Fibroblast of mammary gland (primary cell): ENCODE measurements around the gene MCCD1.

Experiments
- DNase-seq: peaks from one replicate; pipeline ENCODE4 v3.0.0-alpha.2; 2010; ENCODE audit warnings: low read depth
- H3K4me3 ChIP-seq: 2 replicates; pipeline ENCODE4 v1.5.1; 2011; ENCODE audit warnings: low read depth, mild to moderate bottlenecking, low read length, moderate library complexity; ENCODE audit not compliant: control insufficient read depth
- CTCF ChIP-seq: conservative IDR thresholded peaks from 2 replicates; pipeline ENCODE4 v1.5.1; 2011; ENCODE audit warnings: low read depth, low read length, inconsistent platforms; ENCODE audit not compliant: control insufficient read depth, insufficient read depth

The MCCD1 gene

DNA sequence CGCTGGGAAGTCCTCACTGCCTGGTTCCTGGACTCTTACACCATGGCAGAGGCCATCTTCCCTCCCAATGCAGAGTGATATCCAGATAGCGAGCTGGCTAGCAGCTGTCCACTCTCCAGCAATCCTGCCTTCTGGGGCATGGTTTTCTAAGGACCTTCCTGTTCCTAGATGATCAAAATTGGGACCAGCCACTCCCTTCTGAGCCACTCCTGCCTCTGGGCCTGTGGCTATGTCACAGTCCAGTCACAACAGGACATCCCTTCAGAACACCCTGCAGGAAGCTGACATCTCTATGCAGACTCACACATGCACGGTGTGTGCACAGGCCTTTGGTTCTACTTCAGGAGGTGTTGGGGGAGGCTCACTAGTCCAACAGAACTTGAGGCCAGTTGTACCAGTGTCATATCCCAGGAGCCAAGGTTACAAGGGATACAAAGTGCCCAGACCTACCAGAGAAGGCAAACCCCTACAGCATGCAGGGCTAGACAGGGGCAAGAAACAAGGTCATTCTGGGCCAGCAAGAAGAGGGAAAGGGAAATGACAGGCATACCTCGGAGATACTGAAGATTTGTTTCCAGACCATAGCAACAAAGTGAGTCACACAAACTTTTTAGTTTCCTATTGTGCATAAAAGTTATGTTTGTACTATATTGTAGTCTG is 2.7 kb upstream of the MCCD1 start:
- H3K4me3 ChIP-seq: no peak overlapping the region
- no peak for DNase-seq

DNA sequence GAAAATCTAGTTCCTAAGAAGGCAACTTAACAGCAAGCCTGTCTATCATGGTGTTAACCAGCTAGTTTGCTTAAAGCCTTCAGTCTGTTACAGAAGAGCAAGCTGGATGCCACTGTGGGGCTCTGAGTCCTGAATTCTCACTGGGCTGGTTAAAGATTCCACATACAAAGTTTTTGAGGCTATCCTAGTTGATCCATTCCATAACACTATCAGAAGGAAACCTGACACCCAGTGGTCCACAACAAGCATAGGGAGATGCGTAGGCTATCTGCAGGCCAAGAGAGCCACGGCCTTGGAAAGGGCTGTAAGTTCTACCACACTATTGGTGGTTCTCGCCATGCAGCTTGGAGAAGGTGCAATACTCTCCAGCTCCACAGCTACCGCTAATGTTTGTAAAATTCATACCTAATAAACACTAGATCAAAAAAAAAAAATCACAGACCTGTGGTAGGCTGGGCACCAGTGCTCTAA is 420 bp upstream of the MCCD1 start:
- H3K4me3 ChIP-seq: no peak overlapping the region
- DNase-seq: no peak
- TF ChIP-seq CTCF: no peak

More for the DNA sequence above, 2.7 kb upstream of the MCCD1 start:
- no peak for TF ChIP-seq CTCF

GRCh38 chr6:31529329-31530150 is 778 bp downstream of the MCCD1 start:
- H3K4me3 ChIP-seq: no peak overlapping the region
- no peak for TF ChIP-seq CTCF
- DNase-seq: no peak

GRCh38 chr6:31530659-31531058 is 1.9 kb downstream of the MCCD1 start:
- H3K4me3 ChIP-seq: no peak overlapping the region
- peak; percentile 8 for TF ChIP-seq CTCF
- DNase-seq: no peak

DNA sequence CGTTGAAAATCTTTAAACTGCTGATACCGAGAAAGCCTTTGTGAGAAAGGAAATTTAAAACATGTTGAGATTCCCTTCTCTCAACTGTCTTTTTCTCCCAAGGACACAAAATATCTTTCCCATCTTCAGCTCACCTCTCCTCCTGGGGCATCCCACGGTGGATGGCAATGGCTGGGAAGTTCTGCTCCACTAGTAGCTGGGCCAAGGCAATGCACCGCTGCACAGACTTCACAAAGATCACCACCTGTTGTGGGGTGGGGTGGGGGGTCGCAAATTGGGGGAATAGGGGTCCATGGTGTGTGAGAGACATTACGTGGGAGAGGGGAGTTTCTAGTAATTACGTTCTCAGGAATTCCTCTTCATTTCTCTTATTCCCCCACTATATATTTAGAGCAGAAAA is 2.4 kb downstream of the MCCD1 start:
- DNase-seq: no peak
- H3K4me3 ChIP-seq: no peak overlapping the region
- TF ChIP-seq CTCF: no peak

DNA sequence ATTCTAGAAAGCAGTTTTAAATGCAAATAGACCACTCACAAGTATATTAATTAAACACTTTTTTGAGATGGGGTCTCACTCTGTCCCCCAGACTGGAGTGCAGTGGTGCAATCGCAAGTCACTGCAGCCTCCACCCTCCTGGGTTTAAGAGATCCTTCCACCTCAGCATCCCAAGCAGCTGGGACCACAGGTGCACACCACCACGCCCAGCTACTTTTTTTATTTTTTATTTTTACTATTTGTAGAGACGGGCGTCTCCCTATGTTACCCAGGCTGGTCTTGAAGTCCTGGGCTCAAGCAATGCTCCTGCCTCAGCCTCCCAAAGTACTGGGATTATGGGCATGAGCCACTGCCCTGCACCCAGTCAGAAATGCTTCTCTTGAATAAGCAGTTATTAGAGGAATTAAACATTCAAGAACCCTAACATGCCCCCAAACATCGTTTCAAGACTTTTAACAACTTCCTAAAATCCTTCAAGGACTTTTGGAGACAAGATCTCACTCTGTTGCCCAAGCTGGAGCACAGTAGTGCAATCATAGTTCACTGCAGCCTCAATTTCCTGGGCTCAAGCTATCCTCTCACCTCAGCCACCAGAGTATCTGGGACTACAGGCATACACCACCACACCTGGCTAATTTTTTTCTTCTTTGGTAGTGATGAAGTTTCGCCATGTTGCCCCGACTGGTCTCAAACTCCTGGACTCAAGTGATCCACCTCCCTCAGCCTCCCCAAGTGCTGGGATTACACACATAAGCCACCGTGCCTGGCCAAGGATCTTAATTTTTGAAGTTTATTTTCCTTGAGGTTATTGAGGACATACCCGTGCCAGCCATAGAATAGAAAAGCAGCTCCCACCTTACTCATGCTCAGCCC is 3.2 kb downstream of the MCCD1 start:
- no peak for DNase-seq
- TF ChIP-seq CTCF: no peak
- H3K4me3 ChIP-seq: no peak overlapping the region
